SU-DHL-6 (cell line): ENCODE measurements around the gene CKMT2.

Experiments used
- H2AFZ ChIP-seq: fragments of 200-600 bp; sonication (generic); 2 replicates; pipeline ENCODE4 v1.6.1; 2014; ENCODE audit warnings: low read depth, mild to moderate bottlenecking, moderate library complexity, mixed read lengths, antibody characterized with exemption, low read length; ENCODE audit not compliant: severe bottlenecking
- H3F3A ChIP-seq: fragments of 200-600 bp; shearing (Covaris generic); 2 replicates; pipeline ENCODE4 v1.6.0; 2016; ENCODE audit warnings: antibody characterized with exemption, mild to moderate bottlenecking; ENCODE audit not compliant: insufficient read depth
- H3K27ac ChIP-seq: fragments of 200-600 bp; sonication (generic); 2 replicates; pipeline ENCODE4 v1.5.1; 2016; ENCODE audit warnings: low read depth, mild to moderate bottlenecking, low read length, moderate library complexity, mixed read lengths
- H3K27me3 ChIP-seq: fragments of 200-600 bp; sonication (generic), shearing (Covaris generic); 2 replicates; pipeline ENCODE4 v1.6.0; 2014; ENCODE audit warnings: mild to moderate bottlenecking, low read length
- H3K36me3 ChIP-seq: fragments of 200-600 bp; sonication (generic); 2 replicates; pipeline ENCODE4 v1.6.1; 2014; ENCODE audit warnings: mild to moderate bottlenecking, low read length, mixed read lengths
- H3K4me2 ChIP-seq: fragments of 300-600, 200-600 bp; shearing (Covaris generic), sonication (generic); 2 replicates; pipeline ENCODE4 v1.6.0; 2014; ENCODE audit warnings: low read length, low read depth, mild to moderate bottlenecking; ENCODE audit not compliant: poor library complexity, severe bottlenecking
- H3K4me3 ChIP-seq: fragments of 200-600 bp; sonication (generic); 2 replicates; pipeline ENCODE4 v1.5.1; 2014; ENCODE audit warnings: antibody characterized with exemption, low read length, mild to moderate bottlenecking, mixed read lengths; ENCODE audit not compliant: insufficient read depth, poor library complexity, severe bottlenecking
- H3K79me2 ChIP-seq: fragments of 200-600 bp; sonication (generic); 2 replicates; pipeline ENCODE4 v1.6.1; 2014; ENCODE audit warnings: mild to moderate bottlenecking, low read length, moderate library complexity; ENCODE audit not compliant: insufficient read depth
- H3K9ac ChIP-seq: fragments of 200-600 bp; sonication (generic); 2 replicates; pipeline ENCODE4 v1.7.0; 2014; ENCODE audit warnings: mild to moderate bottlenecking, low read length
- H3K9me2 ChIP-seq: fragments of 200-600 bp; sonication (generic); replicated peaks from 2 replicates; pipeline ENCODE4 v1.6.1; 2014; ENCODE audit warnings: low read length; ENCODE audit not compliant: insufficient read depth
- H3K9me3 ChIP-seq: fragments of 200-600 bp; sonication (generic); 2 replicates; pipeline ENCODE4 v1.6.1; 2014; ENCODE audit warnings: low read length, mixed read lengths; ENCODE audit not compliant: insufficient read depth
- H4K20me1 ChIP-seq: fragments of 200-600 bp; sonication (generic); 2 replicates; pipeline ENCODE4 v1.6.1; 2014; ENCODE audit warnings: low read depth, mild to moderate bottlenecking, antibody characterized with exemption, low read length, moderate library complexity, mixed read lengths
- CTCF ChIP-seq: fragments of 200-600 bp; sonication (generic); IDR thresholded peaks from one replicate; pipeline ENCODE4 v1.5.1; 2017; ENCODE audit warnings: antibody characterized with exemption, mild to moderate bottlenecking, low read length, moderate library complexity; ENCODE audit not compliant: insufficient read depth, poor library complexity, severe bottlenecking
- EZH2phosphoT487 ChIP-seq: fragments of 200-600 bp; sonication (generic), shearing (Covaris generic); conservative IDR thresholded peaks from 2 replicates; pipeline ENCODE4 v1.6.1; 2018; ENCODE audit warnings: mild to moderate bottlenecking, antibody characterized with exemption, low read length, moderate library complexity, mixed read lengths

CKMT2 gene

DNA sequence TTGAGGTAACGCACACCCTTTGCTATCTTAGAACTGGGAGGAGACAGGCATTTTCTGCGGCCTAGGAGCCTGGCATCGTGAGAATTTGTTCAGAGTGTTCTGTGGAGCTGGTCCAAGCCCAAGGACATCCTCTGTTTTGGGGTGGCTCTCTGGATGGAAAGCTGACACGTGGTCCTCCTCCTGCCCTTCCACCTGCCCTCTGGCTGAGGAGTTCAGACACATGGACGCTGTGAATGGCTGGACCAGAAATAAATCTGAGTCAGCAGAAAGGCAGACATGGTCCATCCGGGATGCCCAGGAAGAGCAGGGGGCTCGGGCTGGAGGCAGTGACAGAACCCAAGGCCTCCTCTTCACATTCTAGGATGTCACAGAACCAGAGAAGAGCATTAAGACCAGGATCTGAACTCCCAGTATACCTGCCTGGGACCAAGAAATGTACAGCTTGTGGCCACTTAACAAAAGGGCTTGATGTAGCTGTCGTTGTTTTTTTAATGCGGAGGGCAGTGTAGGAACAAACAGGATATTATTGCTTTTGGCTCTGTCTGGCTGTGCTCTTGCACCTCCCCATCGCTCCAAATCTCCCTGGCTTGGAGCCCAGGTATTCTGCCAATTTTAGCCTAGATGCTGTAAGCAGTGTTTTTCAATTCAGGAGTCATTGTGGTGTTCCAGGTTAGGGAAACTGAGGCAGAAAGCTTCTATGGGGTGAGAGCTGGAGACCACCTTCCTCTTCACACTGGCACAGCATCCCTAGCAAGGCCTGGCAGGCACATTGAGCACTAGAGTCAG is 2.4 kb downstream of the CKMT2 start:
- Histone ChIP-seq H3K27ac (no peak overlapping the region), H3K27me3 (no peaks in the 10 kb centered on the region), H3K9ac (no peak overlapping the region), H3K4me2 (no peak overlapping the region), H3K4me3 (no peak overlapping the region), H3F3A (no peaks in the 10 kb centered on the region), H3K79me2 (no peaks in the 10 kb centered on the region), H2AFZ (no peak overlapping the region), H3K9me2 (no peaks in the 10 kb centered on the region), H3K9me3 (no peaks in the 10 kb centered on the region), H4K20me1 (no peaks in the 10 kb centered on the region), H3K36me3 (no peaks in the 10 kb centered on the region)
- TF ChIP-seq EZH2phosphoT487 (no peak), CTCF (no peak)

DNA sequence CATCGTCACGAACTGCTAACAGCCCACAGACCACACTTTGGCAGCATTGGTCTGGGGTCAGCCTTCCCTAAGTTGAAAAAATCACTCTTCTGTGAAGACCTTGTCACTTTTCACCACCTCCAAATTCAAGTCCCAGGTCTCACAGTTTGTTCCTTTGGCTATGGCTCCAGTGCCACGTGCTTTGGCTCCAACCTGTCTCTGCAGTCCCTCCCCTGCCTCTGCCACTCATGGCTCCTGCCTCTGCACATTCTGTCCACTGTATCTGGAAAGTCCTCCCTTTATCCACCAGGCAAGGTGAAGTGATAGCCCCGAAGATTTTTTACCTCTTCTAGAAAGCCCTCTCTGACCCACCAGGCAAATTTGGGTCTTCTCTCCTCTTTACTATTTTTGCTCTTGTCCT is 5.3 kb downstream of the CKMT2 start:
- Histone ChIP-seq H3K36me3 (no peaks in the 10 kb centered on the region), H3K9me3 (no peaks in the 10 kb centered on the region), H3K79me2 (no peaks in the 10 kb centered on the region), H3K9me2 (no peaks in the 10 kb centered on the region), H3K4me3 (no peak overlapping the region), H4K20me1 (no peaks in the 10 kb centered on the region), H3K27ac (no peak overlapping the region), H3F3A (no peaks in the 10 kb centered on the region), H2AFZ (no peak overlapping the region), H3K9ac (no peak overlapping the region), H3K4me2 (no peak overlapping the region), H3K27me3 (no peaks in the 10 kb centered on the region)
- TF ChIP-seq CTCF (no peak), EZH2phosphoT487 (no peak)

DNA sequence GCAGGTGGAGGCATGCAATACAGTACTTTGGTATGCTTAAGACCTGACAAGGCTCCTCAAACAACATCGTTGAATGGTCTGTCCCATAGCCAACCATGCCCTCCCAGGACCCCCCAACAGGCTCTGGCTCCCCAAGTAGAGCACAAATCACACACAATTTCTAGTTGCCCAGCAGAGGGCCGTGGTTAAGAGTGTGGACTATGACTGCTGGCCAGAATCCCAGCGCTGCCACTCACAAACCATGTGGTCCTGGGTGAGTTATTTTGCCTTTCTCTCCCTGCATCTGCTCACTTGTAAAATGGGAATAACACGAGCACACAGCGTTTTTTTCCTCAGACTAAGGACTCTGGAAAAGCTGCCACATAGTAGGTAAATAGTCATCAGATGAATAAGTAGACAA is 6.5 kb downstream of the CKMT2 start:
- TF ChIP-seq EZH2phosphoT487: no peak
- no peak for TF ChIP-seq CTCF
- no peak overlapping the region for H3K4me3 ChIP-seq
- no peaks in the 10 kb centered on the region for H3K9me2 ChIP-seq
- no peak overlapping the region for H3K4me2 ChIP-seq
- H3K27ac ChIP-seq: no peak overlapping the region
- no peaks in the 10 kb centered on the region for H3K27me3 ChIP-seq
- no peaks in the 10 kb centered on the region for H3K79me2 ChIP-seq
- H3K9ac ChIP-seq: no peak overlapping the region
- H2AFZ ChIP-seq: no peak overlapping the region
- H3K9me3 ChIP-seq: no peaks in the 10 kb centered on the region
- no peaks in the 10 kb centered on the region for H4K20me1 ChIP-seq
- H3F3A ChIP-seq: no peaks in the 10 kb centered on the region
- no peaks in the 10 kb centered on the region for H3K36me3 ChIP-seq
